Upper lobe of right lung (tissue), 1 donor: ENCODE data around the gene PDGFA. TPM values are rescaled to one million over a fixed set of nuclear protein-coding genes. Genes with fewer than 3 reads are reported as not detected.

ENCODE experiments used
- ATAC-seq: fragments of 200-7000 bp; cut with Tn5 transposase; one replicate; pipeline ENCODE4 v1.9.1; 2020; ENCODE audit warnings: mild to moderate bottlenecking, moderate library complexity
- DNase-seq: peaks from one replicate; pipeline ENCODE4 v3.0.0-alpha.2; 2020
- H3K27ac ChIP-seq: fragments of 200-600 bp; one replicate; pipeline ENCODE4 v1.8.0; 2022
- H3K27me3 ChIP-seq: fragments of 200-600 bp; one replicate; pipeline ENCODE4 v1.8.0; 2022; ENCODE audit warnings: mild to moderate bottlenecking
- H3K36me3 ChIP-seq: fragments of 200-600 bp; one replicate; pipeline ENCODE4 v1.8.0; 2022
- H3K4me1 ChIP-seq: fragments of 200-600 bp; one replicate; pipeline ENCODE4 v1.8.0; 2022
- H3K4me3 ChIP-seq: fragments of 200-600 bp; one replicate; pipeline ENCODE4 v1.8.0; 2022; ENCODE audit warnings: mild to moderate bottlenecking
- H3K9me3 ChIP-seq: fragments of 200-600 bp; one replicate; pipeline ENCODE4 v1.8.0; 2022
- CTCF ChIP-seq: fragments of 200-600 bp; IDR thresholded peaks from one replicate; pipeline ENCODE4 v1.8.0; 2022; ENCODE audit warnings: antibody characterized with exemption
- intact Hi-C: fragments of 100-400 bp; cut with DNase I; formaldehyde crosslinking; loops from one replicate; pipeline ENCODE4 v1.11.0; 2022
- total RNA-seq: library from RNA; stranded (reverse); fragmentation: NEBNext Ultra II Directional; extraction: Animal tissue kit (Norgen Biotek cat#: 25700); gene quantifications from one replicate; pipeline ENCODE4 v1.2.1, GENCODE V29; 2021
- donor health status: DM: no; HTN: yes; CAD: no; lungs with severe emphysema.

PDGFA gene
- total RNA-seq, 1 donor from 2014 or later, result 57.1 TPM

DNA sequence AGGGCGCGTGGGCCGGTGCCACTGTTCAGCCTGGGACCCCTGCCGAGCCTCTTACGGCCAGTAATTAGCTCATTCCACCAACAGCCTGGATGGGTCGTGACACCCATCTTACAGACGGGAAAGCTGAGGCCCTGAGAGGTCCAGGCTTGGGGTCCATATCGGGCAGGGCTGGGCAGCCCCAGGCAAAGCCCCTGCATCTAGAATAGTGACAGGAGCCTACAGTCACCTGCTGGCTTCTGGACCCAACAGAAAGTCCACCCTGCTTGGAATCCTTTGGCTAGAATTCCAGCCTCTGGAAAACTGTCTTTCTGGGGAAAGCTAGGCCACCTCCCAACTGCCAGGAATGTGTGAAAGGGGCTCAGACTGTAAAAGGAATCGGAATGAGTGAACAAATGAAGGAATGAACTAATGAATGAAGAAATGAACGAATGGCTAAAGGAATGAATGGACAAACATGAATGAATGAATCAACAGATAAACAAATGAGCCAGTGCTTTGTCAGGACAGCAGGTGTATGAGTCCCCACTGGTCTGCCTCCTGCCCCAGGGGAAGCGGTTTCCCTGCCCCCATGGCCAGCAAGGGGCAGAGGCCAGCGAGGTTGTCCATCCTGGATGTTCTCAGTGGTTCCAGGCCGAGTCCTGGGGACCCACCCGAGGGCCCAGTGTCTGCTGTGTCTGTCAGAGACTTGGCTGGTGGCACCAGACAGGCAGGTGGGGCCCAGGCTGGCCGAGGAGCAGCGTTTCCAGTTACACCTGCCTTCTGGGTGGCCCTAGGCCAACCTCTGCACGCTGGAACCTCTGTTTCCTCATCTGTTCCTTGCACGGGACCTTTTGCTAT lies 24.1 kb upstream of the PDGFA start:
- H3K4me3 ChIP-seq, result no peak overlapping the region
- no peaks in the 10 kb centered on the region for H3K27me3 ChIP-seq
- no peak overlapping the region for H3K27ac ChIP-seq
- no peaks in the 10 kb centered on the region for H3K36me3 ChIP-seq
- peaks cover 6% of the 10 kb centered on the region for H3K4me1 ChIP-seq
- ATAC-seq, result no peak
- intact Hi-C loops, result no loop called here
- no peak for TF ChIP-seq CTCF
- no peaks in the 10 kb centered on the region for H3K9me3 ChIP-seq
- DNase-seq, result no peak

GRCh38 chr7:542713-543500 lies 23.3 kb upstream of the PDGFA start:
- Histone ChIP-seq H3K9me3 (no peaks in the 10 kb centered on the region), H3K36me3 (no peaks in the 10 kb centered on the region), H3K4me1 (peaks cover 14% of the 10 kb centered on the region), H3K4me3 (no peak overlapping the region), H3K27ac (no peak overlapping the region), H3K27me3 (no peaks in the 10 kb centered on the region)
- TF ChIP-seq CTCF, result no peak
- no peak for ATAC-seq
- no peak for DNase-seq
- intact Hi-C loops, result no loop called here

- DNase-seq, result no peak
- no peaks in the 10 kb centered on the region for H3K36me3 ChIP-seq
- no peak overlapping the region for H3K27ac ChIP-seq
- H3K4me1 ChIP-seq, result peaks cover 17% of the 10 kb centered on the region
- intact Hi-C loops, result no loop called here
- no peaks in the 10 kb centered on the region for H3K27me3 ChIP-seq
- ATAC-seq, result no peak
- no peak overlapping the region for H3K4me3 ChIP-seq
- no peak for TF ChIP-seq CTCF
- H3K9me3 ChIP-seq, result no peaks in the 10 kb centered on the region
These were observed 22.6 kb upstream of the PDGFA start for GRCh38 chr7:542131-542712.

DNA sequence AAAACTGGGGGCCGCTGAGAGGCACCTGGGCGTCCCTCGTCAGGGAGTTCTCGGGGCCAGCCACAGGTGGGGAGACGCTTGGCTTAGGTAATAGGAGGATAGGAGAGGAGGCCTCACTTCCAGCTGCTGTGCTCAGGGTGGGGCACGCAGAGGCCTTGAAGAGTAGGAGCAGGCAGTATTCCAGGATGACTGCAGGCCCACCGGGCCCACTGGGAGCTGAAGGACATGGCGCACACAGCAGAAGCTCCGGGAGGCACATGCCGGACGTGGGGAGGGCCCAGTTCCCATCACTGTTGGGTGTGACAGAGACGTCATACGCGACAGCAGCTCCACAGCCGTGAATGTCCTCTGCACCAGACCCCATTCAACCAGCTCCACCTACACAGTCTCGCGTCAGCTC lies 22.0 kb upstream of the PDGFA start:
- H3K9me3 ChIP-seq, result no peaks in the 10 kb centered on the region
- no peak overlapping the region for H3K27ac ChIP-seq
- H3K36me3 ChIP-seq, result no peaks in the 10 kb centered on the region
- TF ChIP-seq CTCF, result no peak
- H3K4me1 ChIP-seq, result peaks cover 17% of the 10 kb centered on the region
- ATAC-seq, result no peak
- DNase-seq, result no peak
- intact Hi-C loops, result no loop called here
- no peak overlapping the region for H3K4me3 ChIP-seq
- no peaks in the 10 kb centered on the region for H3K27me3 ChIP-seq

GRCh38 chr7:540997-541396 lies 21.4 kb upstream of the PDGFA start:
- no peaks in the 10 kb centered on the region for H3K27me3 ChIP-seq
- intact Hi-C loops, result no loop called here
- peaks cover 17% of the 10 kb centered on the region for H3K4me1 ChIP-seq
- no peak overlapping the region for H3K27ac ChIP-seq
- no peak for TF ChIP-seq CTCF
- no peak overlapping the region for H3K4me3 ChIP-seq
- DNase-seq (no peak), ATAC-seq (no peak)
- H3K9me3 ChIP-seq, result no peaks in the 10 kb centered on the region
- H3K36me3 ChIP-seq, result no peaks in the 10 kb centered on the region
